ENCODE data around the gene ZNF366. TPM values are rescaled to one million over a fixed set of nuclear protein-coding genes. Genes with fewer than 3 reads are reported as not detected.

ZNF366 gene
- total RNA-seq, 1 donor from 2014 or later, result 8.1 TPM

DNA sequence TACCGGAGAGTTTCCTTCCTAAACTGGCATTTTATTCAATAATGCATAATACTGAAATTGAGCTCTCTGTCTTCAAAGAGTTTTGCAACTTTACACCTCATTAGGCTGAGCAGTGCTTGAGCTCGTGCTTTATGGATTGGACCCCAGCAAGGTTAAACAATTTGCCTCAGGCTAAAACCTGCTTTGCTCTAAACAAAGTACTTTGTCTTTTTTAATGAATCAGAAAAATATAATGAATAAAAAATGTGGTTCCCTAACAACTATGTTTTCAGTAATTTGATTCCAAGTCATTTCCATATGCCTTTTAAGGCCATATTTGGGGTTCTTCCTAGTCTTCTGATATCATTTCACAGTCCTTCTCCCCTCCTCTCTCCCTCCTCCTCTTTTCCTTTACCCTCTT, 20.0 kb downstream of the ZNF366 start:
- Histone ChIP-seq H3K4me3 (no peak overlapping the region), H3K4me1 (peaks cover 33% of the 10 kb centered on the region), H3K27ac (replicated peaks) (peak overlapping the region; percentile 54), H3K36me3 (no peaks in the 10 kb centered on the region), H3K27me3 (ENCODE audit: low read depth) (no peaks in the 10 kb centered on the region), H3K9me3 (replicated peaks) (peaks cover 5% of the 10 kb centered on the region)
- no peak for DNase-seq
- TF ChIP-seq, protein P1, sequence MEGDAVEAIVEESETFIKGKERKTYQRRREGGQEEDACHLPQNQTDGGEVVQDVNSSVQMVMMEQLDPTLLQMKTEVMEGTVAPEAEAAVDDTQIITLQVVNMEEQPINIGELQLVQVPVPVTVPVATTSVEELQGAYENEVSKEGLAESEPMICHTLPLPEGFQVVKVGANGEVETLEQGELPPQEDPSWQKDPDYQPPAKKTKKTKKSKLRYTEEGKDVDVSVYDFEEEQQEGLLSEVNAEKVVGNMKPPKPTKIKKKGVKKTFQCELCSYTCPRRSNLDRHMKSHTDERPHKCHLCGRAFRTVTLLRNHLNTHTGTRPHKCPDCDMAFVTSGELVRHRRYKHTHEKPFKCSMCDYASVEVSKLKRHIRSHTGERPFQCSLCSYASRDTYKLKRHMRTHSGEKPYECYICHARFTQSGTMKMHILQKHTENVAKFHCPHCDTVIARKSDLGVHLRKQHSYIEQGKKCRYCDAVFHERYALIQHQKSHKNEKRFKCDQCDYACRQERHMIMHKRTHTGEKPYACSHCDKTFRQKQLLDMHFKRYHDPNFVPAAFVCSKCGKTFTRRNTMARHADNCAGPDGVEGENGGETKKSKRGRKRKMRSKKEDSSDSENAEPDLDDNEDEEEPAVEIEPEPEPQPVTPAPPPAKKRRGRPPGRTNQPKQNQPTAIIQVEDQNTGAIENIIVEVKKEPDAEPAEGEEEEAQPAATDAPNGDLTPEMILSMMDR (IDR thresholded peaks at IDR 0.05; ENCODE audit: borderline replicate concordance), result no peak
- intact Hi-C loops (cut with micrococcal nuclease), result no loop called here

DNA sequence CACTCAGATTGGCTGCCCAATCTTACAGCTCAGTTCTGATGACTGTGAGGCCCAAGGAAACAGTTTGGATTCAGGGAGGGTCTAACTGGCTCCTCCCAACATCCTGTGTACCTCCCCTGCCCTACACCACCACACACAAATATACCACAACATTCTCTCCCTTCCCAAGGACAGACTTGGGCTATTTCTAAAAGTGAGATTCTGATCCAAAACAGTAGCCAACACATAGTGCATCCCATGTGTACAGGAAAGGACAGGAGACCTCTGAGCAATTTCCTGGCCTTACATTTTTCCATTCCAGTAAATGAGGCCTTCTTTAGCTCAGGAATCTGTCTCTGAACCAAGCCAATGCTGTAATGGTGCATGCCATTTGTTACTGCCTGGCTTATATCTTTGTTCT, 20.8 kb downstream of the ZNF366 start:
- peaks cover 5% of the 10 kb centered on the region for H3K9me3 ChIP-seq (replicated peaks)
- no peak overlapping the region for H3K4me3 ChIP-seq
- peak overlapping the region; percentile 54 for H3K27ac ChIP-seq (replicated peaks)
- H3K36me3 ChIP-seq, result no peaks in the 10 kb centered on the region
- H3K27me3 ChIP-seq (ENCODE audit: low read depth), result no peaks in the 10 kb centered on the region
- DNase-seq, result no peak
- TF ChIP-seq, protein P1 (IDR thresholded peaks at IDR 0.05; ENCODE audit: borderline replicate concordance), result no peak
- peaks cover 33% of the 10 kb centered on the region for H3K4me1 ChIP-seq
- intact Hi-C loops (cut with micrococcal nuclease), result no loop called here

DNA sequence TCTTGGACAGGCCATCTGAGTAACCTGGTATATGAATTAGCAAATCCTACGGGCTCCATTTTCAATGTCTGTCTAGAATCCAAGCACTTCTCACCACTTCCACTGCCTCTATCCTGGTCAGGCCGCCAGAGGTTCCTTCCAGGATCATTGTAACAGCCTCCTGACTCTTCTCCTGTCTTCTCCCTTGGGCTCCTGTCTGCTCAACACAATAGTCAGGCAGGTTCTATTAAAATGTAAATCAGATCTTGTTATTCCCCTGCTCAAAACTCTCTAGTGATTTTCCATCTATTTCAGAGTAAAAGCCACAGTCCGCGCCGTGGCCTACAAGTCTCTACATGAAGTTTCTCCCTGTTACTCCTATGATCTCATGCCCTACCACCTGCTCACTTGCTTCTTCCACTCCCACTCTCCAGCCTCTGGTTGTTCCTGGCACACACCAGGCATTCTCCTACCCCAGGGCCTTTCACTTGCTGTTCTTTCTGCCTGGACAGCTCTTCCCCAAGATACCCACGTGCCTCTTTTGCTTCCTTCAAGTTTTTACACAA, 21.7 kb downstream of the ZNF366 start:
- TF ChIP-seq, protein P1 (IDR thresholded peaks at IDR 0.05; ENCODE audit: borderline replicate concordance), result no peak
- no peak for DNase-seq
- intact Hi-C loops (cut with micrococcal nuclease), result no loop called here
- peaks cover 31% of the 10 kb centered on the region for H3K4me1 ChIP-seq
- no peak overlapping the region for H3K4me3 ChIP-seq
- peaks cover 5% of the 10 kb centered on the region for H3K9me3 ChIP-seq (replicated peaks)
- H3K27ac ChIP-seq (replicated peaks), result peak overlapping the region; percentile 54
- no peaks in the 10 kb centered on the region for H3K36me3 ChIP-seq
- no peaks in the 10 kb centered on the region for H3K27me3 ChIP-seq (ENCODE audit: low read depth)

DNA sequence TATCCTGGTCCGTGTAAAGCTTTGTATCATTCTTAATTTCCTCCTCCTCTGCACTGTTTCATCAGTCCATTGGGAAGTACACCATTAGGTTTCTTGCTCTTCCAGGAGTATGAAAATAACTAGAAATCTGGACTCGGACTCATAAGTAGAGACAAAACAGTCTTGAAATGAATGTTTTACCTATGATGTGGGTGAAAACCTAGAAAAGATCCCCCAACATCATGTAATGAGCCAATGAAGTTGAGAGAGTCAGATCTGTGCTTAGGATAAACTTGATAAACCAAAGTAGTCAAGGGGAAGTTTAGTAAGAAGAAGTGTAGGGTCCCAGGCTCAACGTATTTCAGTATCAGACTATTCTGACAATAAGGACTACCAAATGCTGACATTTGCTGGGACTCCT, 25.2 kb downstream of the ZNF366 start:
- H3K4me1 ChIP-seq, result peaks cover 42% of the 10 kb centered on the region

DNA sequence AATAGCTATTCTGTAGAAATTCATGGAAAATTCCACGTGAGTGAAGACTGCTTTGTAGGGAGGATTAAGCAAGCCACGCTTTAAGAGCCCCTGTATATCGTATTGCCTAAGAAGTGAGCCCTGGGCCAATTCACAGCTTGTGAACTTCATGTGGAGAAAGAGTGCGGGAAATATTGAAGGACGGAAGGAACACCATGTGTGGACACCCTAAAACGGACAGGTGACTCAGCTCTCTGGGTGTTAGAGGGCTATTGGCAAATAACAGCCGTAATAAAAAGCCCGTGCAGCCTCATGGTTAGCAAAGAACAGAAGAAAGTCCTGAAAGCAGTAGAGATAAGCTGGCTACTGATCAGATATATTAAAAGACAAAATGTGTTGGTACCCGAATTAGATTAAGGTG, 26.4 kb downstream of the ZNF366 start:
- H3K9me3 ChIP-seq (replicated peaks), result no peaks in the 10 kb centered on the region
- no peaks in the 10 kb centered on the region for H3K36me3 ChIP-seq
- no peaks in the 10 kb centered on the region for H3K27me3 ChIP-seq (ENCODE audit: low read depth)
- no peak for DNase-seq
- intact Hi-C loops (cut with micrococcal nuclease), result no loop called here
- no peak overlapping the region for H3K27ac ChIP-seq (replicated peaks)
- H3K4me1 ChIP-seq, result peaks cover 31% of the 10 kb centered on the region
- TF ChIP-seq, protein P1 (IDR thresholded peaks at IDR 0.05; ENCODE audit: borderline replicate concordance), result no peak
- H3K4me3 ChIP-seq, result no peak overlapping the region

More for the DNA sequence above, 25.2 kb downstream of the ZNF366 start:
- TF ChIP-seq, protein P1 (IDR thresholded peaks at IDR 0.05; ENCODE audit: borderline replicate concordance), result no peak
- Histone ChIP-seq H3K9me3 (replicated peaks) (no peaks in the 10 kb centered on the region), H3K27me3 (ENCODE audit: low read depth) (no peaks in the 10 kb centered on the region), H3K27ac (replicated peaks) (no peak overlapping the region), H3K4me3 (no peak overlapping the region), H3K36me3 (no peaks in the 10 kb centered on the region)
- intact Hi-C loops (cut with micrococcal nuclease), result no loop called here
- no peak for DNase-seq

Measured in left ventricle myocardium inferior (tissue), 1 donor.